NCI-H128 (cell line): Measurements from ENCODE around the gene CACNA1A.
"Not testable (repeated sequence)": the region's sequence is repeated elsewhere in the genome, so short reads cannot be mapped to it uniquely, and the experiment has no call there.

ENCODE experiments used
- DNase-seq: peaks from one replicate; lab custom pipeline; 2025; ENCODE audit not compliant: unreplicated experiment; lab: John Stamatoyannopoulos, UW

Gene CACNA1A

DNA sequence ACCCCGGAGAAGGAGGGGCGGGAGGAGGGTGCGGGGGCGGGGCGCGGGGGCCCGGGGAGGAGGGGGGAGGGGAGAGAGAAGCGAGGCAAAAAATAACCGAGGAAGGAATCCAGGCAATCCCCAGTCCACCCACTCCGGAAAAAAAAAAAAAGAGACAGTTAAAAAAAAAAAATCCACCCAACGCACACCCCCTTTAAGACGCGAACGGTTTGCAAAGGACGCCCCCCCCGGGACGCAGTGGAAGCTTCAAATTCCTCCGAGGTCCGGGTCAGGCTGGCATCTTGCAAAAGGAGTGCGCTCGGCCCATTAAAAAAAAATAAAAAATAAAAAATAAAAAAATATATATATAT, at the start of gene CACNA1A:
CACNA1A (minus strand) TSS at position 9 of the 350 bp plus-strand sequence. CDS start 255 bp downstream, outside the sequence.
- no peak for DNase-seq

DNA sequence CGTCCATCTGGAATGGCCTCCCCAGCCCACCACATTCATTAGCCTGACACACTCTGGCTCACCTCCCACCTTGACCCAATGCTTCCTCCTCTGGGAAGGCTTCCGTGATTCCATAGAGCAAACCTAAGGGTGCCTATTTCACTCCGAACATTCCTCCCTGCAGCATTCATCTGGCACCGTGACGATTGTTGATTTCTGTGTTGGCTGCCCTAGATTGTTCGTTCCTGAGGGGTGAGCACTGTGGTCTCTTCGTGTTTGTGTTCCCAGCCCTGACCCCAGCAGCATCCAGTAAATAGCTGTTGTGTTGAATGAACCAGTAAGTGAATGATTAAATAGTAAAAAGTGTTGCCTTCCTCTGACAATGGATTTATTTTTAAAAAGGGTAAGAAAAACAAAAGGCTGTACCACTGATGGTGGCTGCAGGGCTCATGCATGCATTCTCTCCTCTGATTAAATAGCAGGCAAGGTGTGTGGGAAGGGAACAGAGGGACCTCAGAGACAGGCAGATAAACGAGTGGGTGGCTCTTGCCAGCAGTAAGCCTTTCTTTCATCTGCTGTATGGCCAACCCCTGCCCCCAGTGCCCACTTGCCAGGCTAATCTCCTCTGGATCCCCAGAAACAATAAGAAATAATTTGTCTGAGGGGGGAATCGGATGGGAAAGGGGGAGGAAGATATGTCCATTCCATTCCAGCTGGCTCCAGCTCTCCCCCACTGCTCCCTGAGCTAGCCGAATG, 48.4 kb upstream of the CACNA1A start:
- no peak for DNase-seq

DNA sequence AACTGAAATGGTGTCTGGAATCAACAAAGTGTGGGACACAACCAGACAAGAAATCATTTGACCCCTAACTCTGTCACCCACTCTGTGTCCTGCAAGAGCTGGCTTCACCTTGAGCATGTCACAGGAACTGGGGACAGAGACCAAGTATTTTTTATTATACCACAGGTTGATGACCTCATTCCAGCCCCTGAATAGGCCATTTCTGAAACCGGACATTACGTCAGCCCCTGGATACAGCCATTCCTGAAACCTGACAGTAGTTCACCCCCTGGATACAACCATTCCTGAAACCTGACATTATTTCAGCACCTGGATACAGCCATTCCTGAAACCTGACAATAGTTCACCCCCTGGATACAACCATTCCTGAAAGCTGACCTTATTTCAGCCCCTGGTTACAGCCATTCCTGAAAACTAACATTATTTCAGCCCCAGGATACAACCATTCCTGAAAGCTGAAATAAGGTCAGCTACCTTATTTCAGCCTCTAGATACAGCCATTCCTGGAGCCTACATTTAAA, 47.7 kb upstream of the CACNA1A start:
- no peak for DNase-seq

DNA sequence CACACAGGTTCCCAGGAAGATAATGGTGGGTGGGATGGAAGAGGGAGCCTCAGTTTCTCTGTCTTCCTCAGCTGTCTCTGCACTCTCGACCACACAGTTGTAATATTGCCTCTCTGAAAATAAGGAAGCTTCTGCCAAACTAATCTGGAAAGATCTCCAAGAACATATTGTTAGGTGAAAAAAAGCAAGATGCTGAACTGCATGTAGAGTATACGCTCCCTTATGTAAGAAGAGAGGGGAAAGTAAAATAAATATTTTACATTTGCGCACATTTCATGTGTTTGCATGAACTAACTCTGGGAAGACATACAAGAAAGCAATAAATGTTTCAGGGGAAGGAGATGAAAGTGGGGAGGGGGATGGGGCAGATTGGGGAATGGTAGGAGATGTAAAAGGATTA, 41.9 kb upstream of the CACNA1A start:
- no peak for DNase-seq

DNA sequence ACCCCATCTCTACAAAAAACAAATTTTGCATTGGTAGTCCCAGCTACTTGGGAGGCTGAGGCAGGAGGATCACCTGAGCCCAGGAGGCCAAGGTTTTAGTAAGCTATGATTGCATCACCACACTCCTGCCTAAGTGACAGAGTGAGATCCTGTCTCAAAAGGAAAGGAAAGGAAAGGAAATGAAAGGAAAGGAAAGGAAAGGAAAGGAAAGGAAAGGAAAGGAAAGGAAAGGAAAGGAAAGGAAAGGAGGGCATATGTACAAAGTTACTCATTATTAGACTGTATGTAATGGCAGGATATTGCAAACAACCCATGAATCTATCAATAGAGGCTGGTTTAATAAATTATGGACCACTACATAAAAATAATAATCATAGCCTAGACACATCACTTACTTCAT, 40.8 kb upstream of the CACNA1A start:
- DNase-seq = no peak

DNA sequence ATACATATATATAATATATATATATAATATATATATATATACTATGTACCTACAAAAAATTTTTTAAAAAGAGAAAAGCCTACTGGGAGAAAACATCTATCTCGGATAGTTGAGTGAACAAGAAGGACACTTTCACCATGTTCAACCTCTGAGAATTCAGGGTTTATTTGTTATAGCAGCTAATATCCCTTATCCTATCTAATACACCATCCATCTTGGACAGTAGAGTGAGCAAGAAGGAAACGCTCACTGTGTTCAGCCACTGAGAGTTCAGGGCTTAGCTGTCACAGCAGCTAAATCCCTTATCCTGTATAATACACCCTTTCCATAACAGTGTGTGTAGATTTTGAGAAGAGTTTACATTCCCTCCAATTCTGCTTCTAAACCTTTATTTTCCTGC, 38.1 kb upstream of the CACNA1A start:
- DNase-seq = no peak

DNA sequence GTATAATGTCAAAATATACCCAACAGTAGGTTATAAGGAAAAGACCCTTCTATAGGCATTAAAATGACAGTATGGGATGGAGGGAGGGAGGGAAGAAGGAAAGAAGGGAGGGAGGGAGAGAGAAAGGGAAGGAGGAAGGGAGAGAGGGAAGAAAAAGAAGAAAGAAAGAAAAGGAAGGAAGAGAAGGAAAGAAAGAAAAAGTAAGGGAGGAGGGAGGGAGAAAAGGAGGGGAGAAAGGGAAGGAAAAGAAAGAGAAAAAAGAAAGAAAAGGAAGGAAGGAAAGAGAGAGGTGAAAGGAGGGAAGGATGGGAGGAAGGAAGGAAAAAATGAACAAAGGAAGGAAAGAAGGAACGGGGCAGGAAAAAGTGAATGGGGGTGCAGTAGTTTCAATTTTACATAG, 35.3 kb upstream of the CACNA1A start:
- no peak for DNase-seq

DNA sequence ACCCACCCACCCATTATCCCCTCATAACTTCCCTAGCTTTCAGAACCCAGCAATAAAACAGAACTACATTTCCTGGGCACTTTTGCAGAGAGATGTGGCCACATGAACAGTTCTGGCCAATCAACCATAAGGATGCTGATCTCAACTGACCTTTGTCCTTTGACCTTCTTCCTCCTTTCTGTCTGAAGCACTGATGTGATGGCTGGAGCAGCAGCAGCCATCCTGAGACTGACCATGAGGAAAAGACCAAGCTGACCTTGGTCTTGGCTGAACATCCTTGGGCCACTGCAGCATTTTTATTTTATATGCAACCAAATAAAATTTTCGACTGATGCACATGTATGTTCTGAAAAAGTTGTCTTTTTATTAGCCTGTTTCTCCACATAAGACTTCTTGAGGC, 33.1 kb upstream of the CACNA1A start:
- no peak for DNase-seq

DNA sequence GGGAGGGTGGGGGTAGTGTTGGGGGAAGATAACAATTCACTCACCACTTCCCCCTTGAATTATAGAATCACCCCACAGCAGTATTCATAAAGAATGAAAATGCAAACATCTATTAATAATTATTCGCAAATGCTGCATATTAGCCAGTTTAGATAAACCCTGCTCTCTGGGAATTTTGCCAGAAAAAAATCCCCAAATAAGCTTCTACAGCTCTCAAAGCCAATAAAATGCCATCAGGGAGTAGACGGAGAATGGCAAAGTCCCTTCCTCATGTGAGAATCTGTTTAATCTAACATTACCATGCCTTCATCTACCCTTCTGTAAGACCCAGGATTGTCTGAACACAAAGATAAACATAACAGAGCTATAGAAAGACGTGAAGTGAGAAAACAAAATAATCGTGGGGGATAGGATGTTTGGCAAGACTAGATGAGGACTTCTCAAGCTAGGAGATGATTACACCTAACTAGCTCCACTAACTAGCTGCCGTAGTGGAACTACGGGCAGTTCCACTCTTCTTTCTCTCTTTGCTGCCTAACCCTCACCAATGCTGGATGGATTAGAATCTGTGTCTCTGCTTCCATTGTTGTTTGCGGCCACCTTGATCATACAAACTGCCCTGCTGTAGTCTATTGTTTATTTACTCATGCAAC, 32.4 kb upstream of the CACNA1A start:
- DNase-seq = no peak

DNA sequence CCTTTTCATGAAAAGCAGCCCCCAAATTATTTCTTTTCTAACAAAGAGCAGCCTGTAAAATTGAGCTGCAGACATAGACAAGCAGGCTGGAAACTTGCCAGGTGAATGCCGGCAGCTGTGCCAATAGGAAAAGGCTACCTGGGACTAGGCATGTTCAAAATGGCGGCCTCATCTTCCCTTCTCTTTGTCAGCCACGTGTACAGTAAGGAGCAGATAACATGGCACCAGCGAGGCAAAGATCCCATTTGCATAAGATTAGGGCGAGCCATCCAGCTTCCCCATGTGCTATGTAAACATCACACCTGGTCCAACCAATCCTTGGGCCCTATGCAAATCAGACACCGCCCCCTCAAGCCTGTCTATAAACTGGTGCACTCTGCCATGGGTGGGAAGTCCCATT, 31.2 kb upstream of the CACNA1A start:
- DNase-seq = no peak

DNA sequence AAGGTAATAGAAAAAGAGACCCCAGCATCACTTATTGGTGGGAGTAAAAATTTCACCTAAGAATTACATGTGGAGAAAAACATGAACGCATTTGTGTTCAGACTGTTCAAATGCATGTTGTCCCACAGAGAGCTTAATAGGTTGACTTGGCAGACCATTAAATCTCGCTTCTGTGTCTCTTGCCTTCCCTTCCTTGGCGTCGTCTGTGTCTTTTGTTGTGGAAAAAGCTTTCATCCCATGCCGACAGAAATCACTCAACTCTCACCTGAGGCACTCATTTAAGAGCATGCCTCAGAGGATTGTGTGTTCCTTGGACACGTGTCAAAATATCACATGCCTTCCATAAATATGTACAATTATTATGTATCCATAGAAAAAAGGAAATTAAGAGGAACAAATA, 24.4 kb upstream of the CACNA1A start:
- DNase-seq = no peak

DNA sequence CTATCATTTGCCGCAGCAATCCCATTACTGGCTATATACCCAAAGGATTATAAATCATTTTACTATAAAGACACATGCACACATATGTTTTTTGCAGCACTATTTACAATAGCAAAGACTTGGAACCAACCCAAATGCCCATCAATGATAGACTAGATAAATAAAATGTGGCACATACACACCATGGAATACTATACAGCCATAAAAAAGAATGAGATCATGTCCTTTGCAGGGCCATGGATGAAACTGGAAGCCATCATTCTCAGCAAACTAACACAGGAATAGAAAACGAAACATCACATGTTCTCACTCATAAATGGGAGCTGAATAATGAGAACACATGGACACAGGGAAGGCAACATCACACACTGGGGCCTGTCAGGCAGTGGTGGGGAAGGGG, 23.4 kb upstream of the CACNA1A start:
- DNase-seq = not testable (repeated sequence)

DNA sequence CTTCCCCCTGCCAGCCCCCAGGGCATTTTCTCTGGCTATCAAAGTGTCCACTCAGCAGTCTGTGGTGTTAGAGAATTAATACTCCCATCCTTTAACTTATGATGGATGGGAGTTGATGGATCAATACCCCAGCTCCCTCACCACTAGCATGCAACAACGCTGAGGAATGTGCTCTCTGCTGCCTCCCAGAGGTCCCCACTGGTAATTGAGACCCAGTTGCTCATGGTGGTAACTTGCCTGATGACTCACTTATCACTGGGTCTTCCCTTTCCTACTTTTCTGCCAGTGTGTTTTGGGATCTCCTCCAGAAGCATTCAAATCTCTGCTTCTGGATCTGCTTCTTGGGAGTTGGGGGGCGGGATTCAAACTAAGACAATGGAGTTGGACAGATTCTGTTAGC, 20.3 kb upstream of the CACNA1A start:
- DNase-seq = no peak

DNA sequence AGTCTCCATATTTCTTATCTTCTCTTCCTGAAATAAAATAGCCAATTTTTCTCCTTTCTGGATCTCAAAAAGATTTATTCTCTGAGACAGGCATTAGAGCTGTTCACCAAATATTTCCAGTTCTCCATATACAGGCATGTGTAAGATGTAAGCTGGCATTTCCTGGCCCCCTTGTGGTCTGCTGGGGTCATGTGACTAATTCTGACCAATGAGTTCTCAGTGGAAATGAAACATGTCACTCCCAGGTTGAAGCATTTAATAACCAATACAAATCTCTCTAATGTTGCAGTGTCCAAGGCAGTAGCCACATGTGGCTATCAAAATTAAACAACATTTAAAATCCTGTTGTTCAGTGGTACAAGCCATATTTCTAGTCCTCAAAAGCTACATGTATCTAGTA, 14.8 kb upstream of the CACNA1A start:
- no peak for DNase-seq

DNA sequence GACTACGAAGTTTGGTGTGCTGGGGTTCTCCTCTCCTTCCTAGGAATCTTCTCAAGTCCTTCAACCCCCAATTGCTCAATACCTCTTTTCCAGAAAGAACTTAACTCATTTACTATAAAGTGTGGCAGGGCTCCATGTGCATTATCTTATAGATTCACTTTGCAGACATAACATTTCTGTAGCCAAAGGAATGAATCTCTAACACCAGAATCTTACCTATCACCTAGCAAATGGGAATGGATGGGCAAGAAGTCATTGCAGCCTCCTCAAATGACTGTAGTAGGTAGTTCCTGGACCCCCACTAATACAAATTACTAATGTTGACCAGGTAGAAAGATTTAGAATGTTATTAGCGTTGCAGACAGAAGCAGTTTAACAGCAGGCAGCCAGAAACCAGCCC, 5.7 kb upstream of the CACNA1A start:
- no peak for DNase-seq

DNA sequence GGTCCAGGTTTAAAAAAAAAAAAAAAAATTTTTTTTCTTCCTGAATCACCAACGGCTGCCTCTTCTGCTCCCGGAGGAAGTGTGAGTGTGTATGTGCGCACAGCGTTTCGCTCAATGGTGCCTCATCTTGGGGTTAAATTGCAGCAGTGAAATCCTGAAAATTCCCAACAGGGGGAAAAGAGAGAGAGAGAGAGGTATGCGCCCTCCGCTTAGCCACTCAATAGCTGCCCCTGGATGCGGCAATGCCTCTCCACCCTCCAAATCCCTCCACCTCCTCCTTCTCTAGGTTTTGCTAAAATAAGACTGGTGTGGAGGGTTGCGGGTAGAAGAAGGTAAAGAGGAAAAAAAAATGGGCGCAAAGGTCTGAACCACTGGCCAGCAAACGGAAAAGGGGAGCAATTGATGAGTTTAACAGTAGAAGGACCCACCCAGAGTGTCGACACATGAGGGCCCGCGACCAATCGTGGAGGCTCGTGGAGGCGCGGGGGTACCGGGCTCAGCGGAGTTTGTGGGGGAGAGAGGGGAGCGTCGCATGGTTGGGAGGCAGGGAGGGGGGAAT, 853 bp upstream of the CACNA1A start:
- no peak for DNase-seq

DNA sequence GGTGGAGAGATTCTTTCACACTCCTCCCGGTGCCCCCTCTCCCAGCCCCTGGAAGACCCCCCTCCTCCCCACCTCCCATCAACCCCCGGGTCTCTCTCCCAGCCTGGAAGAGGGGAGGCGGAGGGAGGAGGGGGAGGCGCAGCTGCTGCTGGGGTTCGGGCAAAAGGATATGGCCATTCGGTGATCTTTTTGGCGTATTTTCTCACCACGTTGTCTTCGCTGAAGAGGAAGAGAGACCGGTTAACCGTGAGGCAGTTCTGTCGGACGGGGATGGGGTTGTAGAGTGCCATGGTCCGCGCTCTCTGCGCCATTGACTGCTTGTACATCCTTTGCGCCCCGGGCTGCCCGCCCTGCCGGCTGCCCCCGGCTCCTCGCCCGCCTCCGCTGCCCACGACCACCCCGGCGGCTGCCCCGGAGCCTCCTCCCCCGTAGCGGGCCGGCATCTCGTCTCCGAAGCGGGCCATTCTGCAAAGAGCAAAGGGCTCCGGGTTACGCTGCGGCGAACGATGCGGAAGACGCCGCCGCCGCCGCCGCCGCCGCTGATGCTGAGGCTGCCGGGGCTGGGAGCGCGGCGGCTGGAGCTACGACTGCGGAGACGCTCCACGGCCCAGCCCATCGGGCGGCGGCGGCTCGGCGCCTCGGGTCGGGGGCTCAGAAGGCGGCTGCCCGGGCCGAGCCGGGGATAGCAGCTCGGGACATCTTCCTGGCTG, 363 bp downstream of the CACNA1A start:
- DNase-seq = no peak

DNA sequence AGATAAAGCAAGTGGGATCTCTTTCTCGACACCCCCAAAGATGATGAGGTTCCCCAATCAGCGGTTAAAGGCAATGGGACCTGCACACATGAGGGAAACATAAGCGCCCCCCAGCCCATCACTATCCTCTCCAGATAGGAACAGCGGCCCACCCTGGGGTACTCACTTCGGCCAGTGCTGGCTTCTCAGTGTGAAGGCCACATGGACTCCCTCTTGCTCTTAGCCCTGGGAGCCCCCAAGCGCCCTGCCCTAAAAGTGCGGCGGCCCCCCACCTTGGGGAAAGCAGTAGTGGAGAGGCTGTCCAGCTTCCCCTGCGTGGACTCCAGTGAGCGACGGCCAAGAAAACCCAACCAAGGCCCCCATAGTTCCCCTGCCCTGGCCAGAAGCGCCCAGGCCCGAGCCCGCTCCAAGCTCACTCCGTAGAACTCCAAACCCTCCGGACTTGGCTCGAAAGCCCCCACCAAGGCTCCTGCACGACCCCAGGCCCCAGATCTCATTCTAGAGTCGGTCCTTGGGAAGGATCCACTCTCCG, 1.0 kb downstream of the CACNA1A start:
- no peak for DNase-seq

DNA sequence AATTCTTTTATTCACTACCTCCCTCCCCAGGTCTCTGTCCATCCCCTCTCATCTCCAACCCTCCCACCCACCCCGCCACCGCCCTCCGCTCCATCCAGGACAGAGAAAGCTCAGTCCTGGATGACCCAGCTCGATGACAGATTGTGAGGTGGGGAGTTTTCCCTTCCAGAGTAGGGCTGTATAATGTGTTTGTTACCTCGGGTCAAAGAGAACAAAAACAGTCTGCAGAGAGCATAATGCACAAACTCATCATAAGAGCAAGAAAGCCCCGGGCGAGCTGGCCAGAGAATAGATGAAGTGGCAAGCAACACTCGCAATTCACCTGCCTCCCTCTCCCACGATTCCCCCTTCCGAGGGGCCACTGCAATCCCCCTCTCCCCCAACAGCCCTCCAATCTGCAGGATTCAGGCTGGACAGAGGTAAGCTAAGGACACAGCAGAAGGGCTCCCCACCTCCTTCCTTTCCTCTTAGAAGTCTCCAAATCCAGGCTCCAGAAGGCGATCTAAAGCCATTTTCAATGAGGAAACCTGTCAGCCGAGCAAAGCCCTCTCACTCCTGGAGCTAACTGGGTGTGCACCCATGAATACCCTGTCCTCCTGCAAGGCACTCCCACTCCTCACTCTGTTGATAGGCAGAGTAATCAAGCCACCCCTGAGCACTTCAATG, 2.6 kb downstream of the CACNA1A start:
- no peak for DNase-seq

DNA sequence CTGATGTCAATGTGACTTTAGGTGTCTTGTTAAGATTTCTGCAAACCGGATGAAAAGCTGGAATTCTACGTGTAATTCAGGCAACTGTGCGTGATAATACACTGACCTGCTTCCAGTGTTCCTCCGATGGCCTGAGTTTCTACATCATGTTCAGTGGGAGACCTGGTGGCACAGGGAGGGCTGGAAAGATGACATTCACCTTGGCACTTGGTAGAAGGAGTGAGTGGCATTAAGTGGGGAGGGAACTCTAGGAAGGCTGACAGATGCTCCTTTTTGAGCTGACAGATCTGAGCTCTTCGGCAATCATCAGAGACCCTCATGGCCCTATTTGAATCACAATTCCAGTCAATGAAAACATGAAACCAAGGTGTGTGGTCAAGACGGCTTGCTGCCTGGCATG, 4.0 kb downstream of the CACNA1A start:
- DNase-seq = no peak

DNA sequence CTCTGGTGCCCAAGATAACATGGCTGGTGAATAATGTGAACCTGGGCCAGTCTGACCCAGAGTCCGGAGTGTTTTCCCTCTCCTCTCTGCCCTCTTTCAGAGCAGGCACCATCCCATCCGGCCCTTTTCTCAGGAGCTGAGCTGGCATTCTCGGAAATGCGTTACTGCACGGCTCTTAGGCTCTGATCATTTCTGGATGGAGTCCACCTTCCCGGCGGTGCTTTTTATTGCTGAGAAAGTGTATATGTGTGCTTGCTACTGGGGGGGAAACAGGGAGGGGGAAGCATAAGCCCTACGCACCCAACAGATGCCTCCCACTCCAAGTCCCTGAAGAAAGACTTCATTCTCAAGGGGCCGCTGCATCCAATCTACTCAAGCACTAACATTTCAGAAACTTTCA, 6.6 kb downstream of the CACNA1A start:
- DNase-seq = no peak
